Kidney (tissue), 14 donors: ENCODE measurements around the gene HEXIM1. TPM values are rescaled to one million over a fixed set of nuclear protein-coding genes. Genes with fewer than 3 reads are reported as not detected.

Experiments
- DNase-seq, 5 donors: peaks; one replicate each; pipeline ENCODE4 v3.0.0-alpha.2; 2013 to 2020
- FAIRE-seq: peaks from 2 replicates; lab custom pipeline; 2012; peaks lifted over from hg19 to GRCh38; lab: Jason Lieb, UNC
- H3K27ac ChIP-seq, 2 donors: one replicate each; pipeline ENCODE4 v1.7.0; 2013; ENCODE audit warnings: low read depth in 2 of 2, low read length in 2 of 2, inconsistent platforms in 1 of 2
- H3K27me3 ChIP-seq: one replicate; pipeline ENCODE4 v1.7.1; 2013; ENCODE audit warnings: low read length, inconsistent platforms; ENCODE audit not compliant: control insufficient read depth, insufficient read depth
- H3K36me3 ChIP-seq, 3 donors: one replicate each; pipeline versions ENCODE4 v1.7.0 to v1.7.1; 2013; ENCODE audit warnings: low read length in 3 of 3, control low read depth in 1 of 3, inconsistent platforms in 1 of 3; ENCODE audit not compliant: insufficient read depth in 3 of 3, control insufficient read depth in 2 of 3
- H3K4me1 ChIP-seq, 3 donors: one replicate each; pipeline versions ENCODE4 v1.7.0 to v1.7.1; 2013; ENCODE audit warnings: low read length in 3 of 3, inconsistent platforms in 1 of 3, low read depth in 1 of 3; ENCODE audit not compliant: control insufficient read depth in 2 of 3, insufficient read depth in 2 of 3
- H3K4me3 ChIP-seq, 3 donors: one replicate each; pipeline versions ENCODE4 v1.7.0 to v1.8.1; 2013; ENCODE audit warnings: low read length in 3 of 3, control low read depth in 1 of 3, inconsistent platforms in 1 of 3
- H3K9ac ChIP-seq, 3 donors: one replicate each; pipeline versions ENCODE4 v1.7.0 to v1.7.1; 2013; ENCODE audit warnings: low read length in 3 of 3, control low read depth in 1 of 3, inconsistent platforms in 1 of 3
- H3K9me3 ChIP-seq, 3 donors: one replicate each; pipeline versions ENCODE4 v1.7.0 to v1.7.1; 2013; ENCODE audit warnings: low read length in 3 of 3, control low read depth in 1 of 3, inconsistent platforms in 1 of 3; ENCODE audit not compliant: control insufficient read depth in 2 of 3, insufficient read depth in 1 of 3
- CTCF ChIP-seq: IDR thresholded peaks from 3 replicates; pipeline ENCODE4 v1.5.1; 2012; ENCODE audit warnings: mild to moderate bottlenecking, moderate library complexity, borderline replicate concordance; ENCODE audit not compliant: insufficient read depth; ENCODE audit errors: extremely low read depth
- intact Hi-C: fragments of 100-400 bp; cut with DNase I; formaldehyde crosslinking; loops from one replicate; pipeline ENCODE4 v1.11.1; 2022
- polyA plus RNA-seq: library from polyadenylated mRNA; stranded (reverse); fragments of 350-450 nt; fragmentation: Illumina TruSeq; extraction: RNeasy Lipid Tissue Mini Kit (QIAGEN cat#74804); gene quantifications from one replicate; pipeline ENCODE4 v1.2.3, GENCODE V29; 2014; ENCODE audit warnings: low read depth, low replicate concordance; ENCODE audit not compliant: insufficient read depth
- total RNA-seq: library from RNA; stranded (reverse); fragmentation: NEBNext Ultra II Directional; extraction: Animal tissue kit (Norgen Biotek cat#: 25700); gene quantifications from one replicate; pipeline ENCODE4 v1.2.1, GENCODE V29; 2021
- donor health status: control.
- donor health status: control.
- donor health status: control.
- donor health status: control.
- donor health status: control.
- donor health status: DM: yes; HTN: yes; CAD: no.
- donor health status: Normal renal cell carcinoma (clear cell type).

Gene HEXIM1
- total and polyA plus RNA-seq, 2 donors from 2014 or later = 25.0 to 34.7 TPM

- intact Hi-C loops = no loop called here
- H3K4me3 ChIP-seq = no peak overlapping the region
- no peaks in the 10 kb centered on the region for H3K27me3 ChIP-seq
- TF ChIP-seq CTCF = no peak
- H3K9ac ChIP-seq = no peak overlapping the region
- H3K9me3 ChIP-seq = no peaks in the 10 kb centered on the region
- peaks cover 0 to 20% (median 20%) of the 10 kb centered on the region in 3 donors for H3K4me1 ChIP-seq
- no peak for DNase-seq
- H3K27ac ChIP-seq = peak overlapping the region in 1 of 2 donors; percentile 47
- H3K36me3 ChIP-seq = no peaks in the 10 kb centered on the region
- no peak for FAIRE-seq
Measured at GRCh38 chr17:45175759-45176115, 27.5 kb downstream of the HEXIM1 start.

GRCh38 chr17:45177563-45177962 is 29.3 kb downstream of the HEXIM1 start:
- Histone ChIP-seq H3K4me1 (peaks cover 0 to 3% (median 3%) of the 10 kb centered on the region in 3 donors), H3K27me3 (no peaks in the 10 kb centered on the region), H3K27ac (no peak overlapping the region), H3K36me3 (no peaks in the 10 kb centered on the region), H3K9me3 (no peaks in the 10 kb centered on the region), H3K4me3 (no peak overlapping the region), H3K9ac (no peak overlapping the region)
- DNase-seq (no peak), FAIRE-seq (no peak)
- intact Hi-C loops = no loop called here
- TF ChIP-seq CTCF = no peak

GRCh38 chr17:45184144-45184543 is 35.9 kb downstream of the HEXIM1 start:
- H3K36me3 ChIP-seq = no peaks in the 10 kb centered on the region
- H3K27me3 ChIP-seq = no peaks in the 10 kb centered on the region
- H3K27ac ChIP-seq = no peak overlapping the region
- no peaks in the 10 kb centered on the region for H3K4me1 ChIP-seq
- FAIRE-seq (no peak), DNase-seq (no peak)
- H3K9me3 ChIP-seq = no peaks in the 10 kb centered on the region
- intact Hi-C loops = no loop called here
- no peak overlapping the region for H3K9ac ChIP-seq
- no peak for TF ChIP-seq CTCF
- H3K4me3 ChIP-seq = no peak overlapping the region

GRCh38 chr17:45186801-45187354 is 38.6 kb downstream of the HEXIM1 start:
- H3K36me3 ChIP-seq = no peaks in the 10 kb centered on the region
- no peak overlapping the region for H3K4me3 ChIP-seq
- peaks cover 5 to 9% (median 8%) of the 10 kb centered on the region in 3 donors for H3K4me1 ChIP-seq
- FAIRE-seq (no peak), DNase-seq (no peak)
- intact Hi-C loops = no loop called here
- no peaks in the 10 kb centered on the region for H3K27me3 ChIP-seq
- no peak overlapping the region for H3K9ac ChIP-seq
- H3K27ac ChIP-seq = no peak overlapping the region
- no peak for TF ChIP-seq CTCF
- H3K9me3 ChIP-seq = no peaks in the 10 kb centered on the region
